Aorta (tissue), 5 donors: ENCODE measurements around the gene LPAR5. TPM values are rescaled to one million over a fixed set of nuclear protein-coding genes. Genes with fewer than 3 reads are reported as not detected.

Source experiments
- ATAC-seq: fragments of 200-7000 bp; cut with Tn5 transposase; one replicate; pipeline ENCODE4 v1.9.1; 2022; ENCODE audit warnings: moderate library complexity; ENCODE audit not compliant: low FRiP score
- DNase-seq, 2 donors: peaks; one replicate each; pipeline ENCODE4 v3.0.0-alpha.2; 2020
- H3K27ac ChIP-seq, 2 donors: one replicate each; pipeline ENCODE4 v1.5.1; 2013; ENCODE audit warnings: low read length in 2 of 2, mild to moderate bottlenecking in 2 of 2, moderate library complexity in 2 of 2, control low read depth in 1 of 2, inconsistent platforms in 1 of 2, low read depth in 1 of 2
- H3K27me3 ChIP-seq, 2 donors: one replicate each; pipeline ENCODE4 v1.6.1; 2013; ENCODE audit warnings: control low read depth in 1 of 2, low read length in 1 of 2, mild to moderate bottlenecking in 1 of 2, moderate library complexity in 1 of 2; ENCODE audit not compliant: insufficient read depth in 2 of 2, control insufficient read depth in 1 of 2
- H3K36me3 ChIP-seq, 2 donors: one replicate each; pipeline ENCODE4 v1.6.1; 2013; ENCODE audit warnings: control low read depth in 1 of 2, low read length in 1 of 2, mild to moderate bottlenecking in 1 of 2; ENCODE audit not compliant: insufficient read depth in 2 of 2, control insufficient read depth in 1 of 2
- H3K4me1 ChIP-seq, 2 donors: one replicate each; pipeline ENCODE4 v1.6.1; 2013; ENCODE audit warnings: low read length in 2 of 2, control low read depth in 1 of 2, mild to moderate bottlenecking in 1 of 2, moderate library complexity in 1 of 2; ENCODE audit not compliant: insufficient read depth in 2 of 2, control insufficient read depth in 1 of 2
- H3K4me3 ChIP-seq, 2 donors: one replicate each; pipeline ENCODE4 v1.5.1; 2013; ENCODE audit warnings: low read length in 2 of 2, control low read depth in 1 of 2, mild to moderate bottlenecking in 1 of 2
- H3K9me3 ChIP-seq: one replicate; pipeline ENCODE4 v1.6.1; 2013; ENCODE audit warnings: mild to moderate bottlenecking, low read length; ENCODE audit not compliant: control insufficient read depth
- WGBS, 2 donors: extraction: QIAGEN DNeasy Blood & Tissue Kit; methylation state at CpG; one replicate each; pipeline ENCODE4 v1.1.7; 2013; 5-methylcytosine and 5-hydroxymethylcytosine counted together
- intact Hi-C, 2 donors: fragments of 100-400 bp; cut with DNase I; formaldehyde crosslinking; loops; one replicate each; pipeline versions ENCODE4 v1.14.2 to v1.15.0; 2022
- long read RNA-seq, 2 donors: library from polyadenylated mRNA; unstranded; transcript quantifications; one replicate each; pipeline ENCODE4 v2.0.0, GENCODE V29; 2020 to 2021
- polyA plus RNA-seq, 2 donors: library from polyadenylated mRNA; stranded (reverse); fragments of 200-250 nt; gene quantifications; one replicate each; pipeline ENCODE4 v1.2.3, GENCODE V29; 2013
- total RNA-seq, 2 donors: library from RNA; stranded (reverse); fragmentation: NEBNext Ultra II Directional; extraction: Animal tissue kit (Norgen Biotek cat#: 25700); gene quantifications; one replicate each; pipeline ENCODE4 v1.2.1, GENCODE V29; 2021
- donor health status: healthy with polysubstance abuse.
- donor health status: Bipolar disorder and iron deficiency.
- donor health status: DM: no; HTN: no; CAD: no.
- donor health status: DM: no; HTN: no; CAD: no.
- donor health status: DM: yes; HTN: yes; CAD: no.

The LPAR5 gene
- total RNA-seq (1 to 10 TPM; 2.5 to 3.7 TPM), polyA plus RNA-seq (under 1 TPM; 0.51 to 0.88 TPM)
- long read RNA-seq, donor 1, partial matches to known transcripts, result 0 of 1 reads
- long read RNA-seq, donor 1, other reads (novel, unspliced or antisense), result 1 of 1 reads
- long read RNA-seq, donor 2, partial matches to known transcripts, result 0 of 4 reads
- long read RNA-seq, donor 2, other reads (novel, unspliced or antisense), result 3 of 4 reads

- WGBS, 2 donors, result 60 to 65% methylated on average over 18 of the region's 18 CpGs
- Histone ChIP-seq H3K27me3 (no peaks in the 10 kb centered on the region), H3K4me3 (no peak within 1 kb of the TSS), H3K27ac (no peak within 1 kb of the TSS), H3K36me3 (no peaks in the 10 kb centered on the region), H3K9me3 (no peaks in the 10 kb centered on the region), H3K4me1 (no peaks in the 10 kb centered on the region)
- intact Hi-C loops, result no loop called here
- ATAC-seq (peak; percentile 40), DNase-seq (peak in 1 of 2 donors; percentile 74)
Observed at GRCh38 chr12:6635856-6636531, at the start of gene LPAR5. LPAR5 (minus strand) TSS chr12:6635959; CDS start chr12:6621248, 14,711 bp downstream.

GRCh38 chr12:6684609-6685008 lies 48.9 kb upstream of the LPAR5 start:
- DNase-seq (no peak), ATAC-seq (no peak)
- Histone ChIP-seq H3K9me3 (no peaks in the 10 kb centered on the region), H3K4me3 (no peak overlapping the region), H3K27ac (no peak overlapping the region), H3K4me1 (no peaks in the 10 kb centered on the region), H3K27me3 (no peaks in the 10 kb centered on the region), H3K36me3 (no peaks in the 10 kb centered on the region)
- intact Hi-C loops, result loop anchor here in 1 of 2 donors (5.0 kb wide), 1 partner anchor 38 kb away; the partner anchor contains the start of gene COPS7A
- WGBS, 2 donors, result 57 to 65% methylated on average over 6 of the region's 6 CpGs

GRCh38 chr12:6676962-6677361 lies 41.2 kb upstream of the LPAR5 start:
- Histone ChIP-seq H3K4me1 (no peaks in the 10 kb centered on the region), H3K36me3 (peaks cover 8 to 19% of the 10 kb centered on the region in 2 donors), H3K4me3 (no peak overlapping the region), H3K27ac (no peak overlapping the region), H3K9me3 (no peaks in the 10 kb centered on the region), H3K27me3 (no peaks in the 10 kb centered on the region)
- intact Hi-C loops, result no loop called here
- ATAC-seq (no peak), DNase-seq (no peak)
- WGBS, 2 donors, result 94 to 96% methylated on average over 5 of the region's 5 CpGs

GRCh38 chr12:6672143-6672542 lies 36.4 kb upstream of the LPAR5 start:
- Histone ChIP-seq H3K4me3 (no peak overlapping the region), H3K27ac (no peak overlapping the region), H3K9me3 (no peaks in the 10 kb centered on the region), H3K36me3 (peaks cover 8 to 30% of the 10 kb centered on the region in 2 donors), H3K27me3 (no peaks in the 10 kb centered on the region), H3K4me1 (no peaks in the 10 kb centered on the region)
- intact Hi-C loops, result no loop called here
- ATAC-seq (no peak), DNase-seq (no peak)
- 85% methylated on average over 18 of the region's 18 CpGs for WGBS, 2 donors

- Histone ChIP-seq H3K27me3 (no peaks in the 10 kb centered on the region), H3K36me3 (peaks cover 5 to 26% of the 10 kb centered on the region in 2 donors), H3K27ac (no peak overlapping the region), H3K9me3 (no peaks in the 10 kb centered on the region), H3K4me3 (no peak overlapping the region), H3K4me1 (no peaks in the 10 kb centered on the region)
- ATAC-seq (no peak), DNase-seq (no peak)
- intact Hi-C loops, result no loop called here
- 85 to 87% methylated on average over 8 of the region's 8 CpGs for WGBS, 2 donors
Observed at GRCh38 chr12:6667559-6668210, 31.9 kb upstream of the LPAR5 start.

GRCh38 chr12:6666211-6666610 lies 30.5 kb upstream of the LPAR5 start:
- 86 to 93% methylated on average over 2 of the region's 2 CpGs for WGBS, 2 donors
- DNase-seq, result no peak
- no peak for ATAC-seq
- no peak overlapping the region for H3K4me3 ChIP-seq
- H3K36me3 ChIP-seq, result peaks cover 0 to 19% of the 10 kb centered on the region in 2 donors
- intact Hi-C loops, result no loop called here
- no peaks in the 10 kb centered on the region for H3K4me1 ChIP-seq
- H3K27me3 ChIP-seq, result no peaks in the 10 kb centered on the region
- H3K27ac ChIP-seq, result no peak overlapping the region
- no peaks in the 10 kb centered on the region for H3K9me3 ChIP-seq

- intact Hi-C loops, result loop anchor here in 1 of 2 donors (5.0 kb wide), 1 partner anchor 48 kb away; no protein-coding TSS in a partner anchor
- H3K4me3 ChIP-seq, result no peak overlapping the region
- ATAC-seq, result no peak
- no peaks in the 10 kb centered on the region for H3K27me3 ChIP-seq
- H3K9me3 ChIP-seq, result no peaks in the 10 kb centered on the region
- H3K36me3 ChIP-seq, result peaks cover 0 to 12% of the 10 kb centered on the region in 2 donors
- no peaks in the 10 kb centered on the region for H3K4me1 ChIP-seq
- H3K27ac ChIP-seq, result no peak overlapping the region
- WGBS, 2 donors, result 68 to 74% methylated on average over 1 to 2 of the region's 2 CpGs
- DNase-seq, result no peak
Observed at GRCh38 chr12:6664902-6665301, 29.1 kb upstream of the LPAR5 start.

- Histone ChIP-seq H3K9me3 (no peaks in the 10 kb centered on the region), H3K36me3 (peaks cover 0 to 9% of the 10 kb centered on the region in 2 donors), H3K4me1 (no peaks in the 10 kb centered on the region), H3K4me3 (peak within 1 kb of the TSS; percentile 89 to 91), H3K27ac (peak within 1 kb of the TSS in 1 of 2 donors; percentile 58), H3K27me3 (no peaks in the 10 kb centered on the region)
- 2% methylated on average over 37 of the region's 37 CpGs for WGBS, 2 donors
- DNase-seq (peak; percentile 98), ATAC-seq (peak; percentile 100)
- intact Hi-C loops, result loop anchor here in 1 of 2 donors (1.0 to 5.0 kb wide), 3 partner anchors 26 to 94 kb away; partner anchors contain the start of genes NOP2 and ZNF384
Observed at GRCh38 chr12:6662906-6663742, 27.4 kb upstream of the LPAR5 start, which contains the start of gene ING4. ING4 (minus strand) TSS chr12:6663119; CDS start chr12:6663101, 18 bp downstream.
